ENCODE results near the gene GARNL3. TPM values are rescaled to one million over a fixed set of nuclear protein-coding genes. Genes with fewer than 3 reads are reported as not detected.

The GARNL3 gene
- total and polyA plus RNA-seq, 9 donors = 14.2 to 23.0 (median 18.3) TPM

GRCh38 chr9:127307802-127308201 is 43.2 kb downstream of the GARNL3 start:
- Histone ChIP-seq H3K27me3 (ENCODE audit: control insufficient read depth, insufficient read depth, low read length) (no peaks in the 10 kb centered on the region), H3K9me3 (replicated peaks; ENCODE audit: control insufficient read depth, low read depth, low read length) (no peaks in the 10 kb centered on the region), H3K36me3 (ENCODE audit: control insufficient read depth, insufficient read depth, low read length) (no peaks in the 10 kb centered on the region), H3K4me3 (ENCODE audit: low read length) (no peak overlapping the region), H3K27ac (ENCODE audit: low read length) (no peak overlapping the region), H3K4me1 (ENCODE audit: control insufficient read depth, insufficient read depth, low read length) (peaks cover 2% of the 10 kb centered on the region)
- WGBS (ENCODE audit: insufficient coverage) = 100% methylated on average over 1 of the region's 2 CpGs
- DNase-seq = no peak

DNA sequence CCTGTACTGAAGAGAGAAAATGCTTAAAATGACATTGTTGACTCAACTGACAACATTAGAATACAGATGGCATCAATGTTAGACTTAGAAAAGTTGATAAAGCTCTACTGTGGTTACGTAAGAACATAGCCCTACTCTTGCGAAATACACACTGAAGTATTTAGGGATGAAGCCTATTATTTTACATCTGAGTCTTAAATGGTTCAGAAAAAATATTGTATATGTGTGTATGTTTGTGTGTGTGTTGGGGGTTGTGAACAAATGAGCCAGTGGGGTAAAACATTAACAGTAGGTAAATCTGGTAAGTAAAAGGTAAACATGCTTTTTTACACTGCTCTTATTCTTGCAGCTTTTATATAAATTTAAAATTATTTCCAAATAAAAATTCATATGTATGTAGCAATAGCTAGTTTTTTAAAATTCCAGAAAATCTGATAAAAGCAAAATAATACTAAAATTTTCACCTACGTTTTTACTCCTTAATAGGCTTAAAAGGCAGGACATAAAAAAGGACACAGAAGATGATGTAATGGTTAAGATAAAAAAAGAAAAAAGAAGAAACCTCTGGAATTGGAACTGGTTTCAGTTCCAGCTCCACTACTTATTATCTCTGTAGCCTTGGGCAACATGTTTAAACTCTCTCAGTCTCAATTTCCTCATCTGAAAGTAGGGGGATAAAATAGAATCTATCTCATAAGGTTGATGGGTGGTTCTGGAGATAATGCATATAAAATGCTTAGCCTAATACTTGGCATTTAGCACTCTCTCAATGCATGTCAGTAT is 44.3 kb downstream of the GARNL3 start:
- DNase-seq = peak; percentile 47
- Histone ChIP-seq H3K27me3 (ENCODE audit: control insufficient read depth, insufficient read depth, low read length) (no peaks in the 10 kb centered on the region), H3K4me3 (ENCODE audit: low read length) (no peak overlapping the region), H3K4me1 (ENCODE audit: control insufficient read depth, insufficient read depth, low read length) (peaks cover 2% of the 10 kb centered on the region), H3K27ac (ENCODE audit: low read length) (no peak overlapping the region), H3K36me3 (ENCODE audit: control insufficient read depth, insufficient read depth, low read length) (peaks cover 7% of the 10 kb centered on the region), H3K9me3 (replicated peaks; ENCODE audit: control insufficient read depth, low read depth, low read length) (no peaks in the 10 kb centered on the region)
- no CpG with 5 or more reads among the region's 3 CpGs for WGBS (ENCODE audit: insufficient coverage)

GRCh38 chr9:127309715-127310114 is 45.1 kb downstream of the GARNL3 start:
- no peak overlapping the region for H3K4me3 ChIP-seq (ENCODE audit: low read length)
- WGBS (ENCODE audit: insufficient coverage) = 58% methylated on average over 2 of the region's 4 CpGs
- no peak for DNase-seq
- peaks cover 2% of the 10 kb centered on the region for H3K4me1 ChIP-seq (ENCODE audit: control insufficient read depth, insufficient read depth, low read length)
- H3K36me3 ChIP-seq (ENCODE audit: control insufficient read depth, insufficient read depth, low read length) = peaks cover 11% of the 10 kb centered on the region
- H3K27me3 ChIP-seq (ENCODE audit: control insufficient read depth, insufficient read depth, low read length) = no peaks in the 10 kb centered on the region
- no peak overlapping the region for H3K27ac ChIP-seq (ENCODE audit: low read length)
- no peaks in the 10 kb centered on the region for H3K9me3 ChIP-seq (replicated peaks; ENCODE audit: control insufficient read depth, low read depth, low read length)

- WGBS (ENCODE audit: insufficient coverage) = 76% methylated on average over 2 of the region's 5 CpGs
- no peaks in the 10 kb centered on the region for H3K27me3 ChIP-seq (ENCODE audit: control insufficient read depth, insufficient read depth, low read length)
- peaks cover 2% of the 10 kb centered on the region for H3K4me1 ChIP-seq (ENCODE audit: control insufficient read depth, insufficient read depth, low read length)
- peaks cover 21% of the 10 kb centered on the region for H3K36me3 ChIP-seq (ENCODE audit: control insufficient read depth, insufficient read depth, low read length)
- DNase-seq = no peak
- no peak overlapping the region for H3K27ac ChIP-seq (ENCODE audit: low read length)
- H3K4me3 ChIP-seq (ENCODE audit: low read length) = no peak overlapping the region
- H3K9me3 ChIP-seq (replicated peaks; ENCODE audit: control insufficient read depth, low read depth, low read length) = no peaks in the 10 kb centered on the region
Observed at GRCh38 chr9:127311239-127311741, 46.7 kb downstream of the GARNL3 start.

- H3K9me3 ChIP-seq (replicated peaks; ENCODE audit: control insufficient read depth, low read depth, low read length) = no peaks in the 10 kb centered on the region
- no peak overlapping the region for H3K4me3 ChIP-seq (ENCODE audit: low read length)
- H3K27me3 ChIP-seq (ENCODE audit: control insufficient read depth, insufficient read depth, low read length) = no peaks in the 10 kb centered on the region
- no peak for DNase-seq
- WGBS (ENCODE audit: insufficient coverage) = 67% methylated on average over 3 of the region's 7 CpGs
- peaks cover 2% of the 10 kb centered on the region for H3K4me1 ChIP-seq (ENCODE audit: control insufficient read depth, insufficient read depth, low read length)
- H3K36me3 ChIP-seq (ENCODE audit: control insufficient read depth, insufficient read depth, low read length) = peaks cover 30% of the 10 kb centered on the region
- H3K27ac ChIP-seq (ENCODE audit: low read length) = no peak overlapping the region
Observed at GRCh38 chr9:127313042-127313560, 48.5 kb downstream of the GARNL3 start.

DNA sequence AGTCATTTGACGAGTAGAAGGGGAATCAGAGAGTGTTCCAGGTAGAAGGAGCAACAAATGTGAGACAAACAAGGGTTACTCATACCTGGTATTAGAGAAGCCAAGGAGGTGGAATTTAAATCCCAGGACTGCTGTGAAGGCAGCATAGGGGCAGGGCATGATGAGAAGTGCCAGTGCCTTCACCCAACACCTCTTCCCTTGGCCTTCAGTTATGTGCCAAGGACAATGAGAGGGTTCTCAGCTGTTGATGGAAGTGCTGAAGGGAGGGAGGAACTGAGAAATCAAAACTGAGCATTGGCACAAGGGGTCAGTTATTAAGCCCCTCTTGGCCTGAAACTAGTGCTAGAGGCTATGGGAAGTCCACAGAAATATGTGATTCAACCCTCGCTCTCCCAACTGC is 50.3 kb downstream of the GARNL3 start:
- H3K9me3 ChIP-seq (replicated peaks; ENCODE audit: control insufficient read depth, low read depth, low read length) = no peaks in the 10 kb centered on the region
- 90% methylated on average over 1 of the region's 2 CpGs for WGBS (ENCODE audit: insufficient coverage)
- no peak overlapping the region for H3K4me3 ChIP-seq (ENCODE audit: low read length)
- H3K4me1 ChIP-seq (ENCODE audit: control insufficient read depth, insufficient read depth, low read length) = peaks cover 2% of the 10 kb centered on the region
- H3K27ac ChIP-seq (ENCODE audit: low read length) = no peak overlapping the region
- H3K27me3 ChIP-seq (ENCODE audit: control insufficient read depth, insufficient read depth, low read length) = no peaks in the 10 kb centered on the region
- DNase-seq = no peak
- peaks cover 36% of the 10 kb centered on the region for H3K36me3 ChIP-seq (ENCODE audit: control insufficient read depth, insufficient read depth, low read length)

DNA sequence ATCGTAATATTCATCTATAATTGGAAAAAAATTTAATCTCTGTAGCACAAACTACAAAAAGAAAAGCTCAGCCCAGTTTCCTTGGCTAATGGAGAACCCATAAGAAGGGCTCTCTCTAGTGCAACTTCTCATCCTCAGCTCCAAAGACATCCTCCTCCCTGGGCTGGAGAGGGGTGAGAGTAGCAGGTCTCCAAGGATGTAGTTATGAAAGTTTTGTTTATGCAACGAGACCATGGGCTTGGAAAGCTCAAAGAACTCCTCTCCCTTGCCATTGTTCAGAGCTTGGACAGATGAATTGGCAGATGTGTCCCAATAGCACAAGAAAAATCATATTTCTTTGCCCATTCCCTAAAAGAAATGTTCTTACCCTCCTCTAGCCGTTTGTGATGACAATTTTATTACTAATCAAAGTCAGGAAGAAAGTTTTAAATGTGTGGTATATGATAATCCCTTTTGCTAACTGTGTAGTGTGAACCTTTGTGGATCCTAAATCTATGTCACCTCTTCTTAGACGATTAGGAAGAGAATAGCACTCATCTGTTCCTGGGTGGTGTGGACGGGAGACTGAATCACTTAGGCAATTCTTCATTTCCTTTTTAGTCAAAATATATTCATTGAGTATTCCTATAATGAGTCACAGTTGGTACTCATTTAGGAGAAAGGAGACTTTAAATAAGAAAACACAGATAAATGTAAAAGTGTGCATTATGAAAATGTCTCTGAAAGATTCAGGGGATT is 52.2 kb downstream of the GARNL3 start:
- Histone ChIP-seq H3K9me3 (replicated peaks; ENCODE audit: control insufficient read depth, low read depth, low read length) (no peaks in the 10 kb centered on the region), H3K4me1 (ENCODE audit: control insufficient read depth, insufficient read depth, low read length) (no peaks in the 10 kb centered on the region)
- WGBS (ENCODE audit: insufficient coverage) = no CpG with 5 or more reads among the region's 5 CpGs

DNA sequence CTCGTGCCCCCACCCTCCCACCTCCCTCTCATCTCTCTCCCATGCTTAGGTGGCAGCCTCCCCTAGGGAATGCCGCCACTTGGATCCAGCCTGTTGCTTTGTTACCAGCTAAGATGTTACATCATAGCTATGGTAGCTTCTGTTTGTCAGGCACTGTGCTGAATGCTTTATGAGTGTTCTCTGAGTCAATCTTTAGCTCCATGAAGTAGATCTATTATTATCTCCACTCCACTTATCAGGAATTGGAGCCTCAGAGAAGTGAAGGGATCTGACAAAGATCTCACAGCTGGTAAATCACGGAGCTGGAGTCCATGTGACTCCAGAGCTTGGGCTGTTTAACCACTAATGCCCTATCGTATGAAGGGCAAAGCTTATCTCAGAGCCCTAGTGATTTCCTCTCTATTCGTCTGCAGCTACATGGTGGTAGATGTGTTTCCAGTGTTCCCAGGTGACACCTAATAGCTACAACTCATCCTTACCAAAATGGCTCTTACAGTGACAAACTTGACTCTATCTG is 54.1 kb downstream of the GARNL3 start:
- no peak overlapping the region for H3K27ac ChIP-seq (ENCODE audit: low read length)
- no peaks in the 10 kb centered on the region for H3K27me3 ChIP-seq (ENCODE audit: control insufficient read depth, insufficient read depth, low read length)
- no peaks in the 10 kb centered on the region for H3K9me3 ChIP-seq (replicated peaks; ENCODE audit: control insufficient read depth, low read depth, low read length)
- no peaks in the 10 kb centered on the region for H3K4me1 ChIP-seq (ENCODE audit: control insufficient read depth, insufficient read depth, low read length)
- DNase-seq = no peak
- peaks cover 40% of the 10 kb centered on the region for H3K36me3 ChIP-seq (ENCODE audit: control insufficient read depth, insufficient read depth, low read length)
- H3K4me3 ChIP-seq (ENCODE audit: low read length) = no peak overlapping the region
- WGBS (ENCODE audit: insufficient coverage) = 66% methylated on average over 3 of the region's 5 CpGs

More for the DNA sequence above, 52.2 kb downstream of the GARNL3 start:
- H3K27me3 ChIP-seq (ENCODE audit: control insufficient read depth, insufficient read depth, low read length) = no peaks in the 10 kb centered on the region
- no peak overlapping the region for H3K27ac ChIP-seq (ENCODE audit: low read length)
- no peak for DNase-seq
- peaks cover 43% of the 10 kb centered on the region for H3K36me3 ChIP-seq (ENCODE audit: control insufficient read depth, insufficient read depth, low read length)
- H3K4me3 ChIP-seq (ENCODE audit: low read length) = no peak overlapping the region

GRCh38 chr9:127319366-127320114 is 55.0 kb downstream of the GARNL3 start:
- H3K27me3 ChIP-seq (ENCODE audit: control insufficient read depth, insufficient read depth, low read length) = no peaks in the 10 kb centered on the region
- no peaks in the 10 kb centered on the region for H3K4me1 ChIP-seq (ENCODE audit: control insufficient read depth, insufficient read depth, low read length)
- H3K36me3 ChIP-seq (ENCODE audit: control insufficient read depth, insufficient read depth, low read length) = peaks cover 35% of the 10 kb centered on the region
- WGBS (ENCODE audit: insufficient coverage) = 80% methylated on average over 1 of the region's 2 CpGs
- no peak for DNase-seq
- H3K9me3 ChIP-seq (replicated peaks; ENCODE audit: control insufficient read depth, low read depth, low read length) = no peaks in the 10 kb centered on the region
- no peak overlapping the region for H3K27ac ChIP-seq (ENCODE audit: low read length)
- no peak overlapping the region for H3K4me3 ChIP-seq (ENCODE audit: low read length)

GRCh38 chr9:127320115-127320378 is 55.5 kb downstream of the GARNL3 start:
- no peaks in the 10 kb centered on the region for H3K4me1 ChIP-seq (ENCODE audit: control insufficient read depth, insufficient read depth, low read length)
- no peak overlapping the region for H3K27ac ChIP-seq (ENCODE audit: low read length)
- WGBS (ENCODE audit: insufficient coverage) = no CpG with 5 or more reads among the region's 2 CpGs
- no peak overlapping the region for H3K4me3 ChIP-seq (ENCODE audit: low read length)
- H3K27me3 ChIP-seq (ENCODE audit: control insufficient read depth, insufficient read depth, low read length) = no peaks in the 10 kb centered on the region
- no peaks in the 10 kb centered on the region for H3K9me3 ChIP-seq (replicated peaks; ENCODE audit: control insufficient read depth, low read depth, low read length)
- no peak for DNase-seq
- H3K36me3 ChIP-seq (ENCODE audit: control insufficient read depth, insufficient read depth, low read length) = peaks cover 32% of the 10 kb centered on the region
